ENCODE measurements around the gene TMEM223.
A peak's percentile ranks its signal among the peaks of the same experiment; 100 is the strongest.
"Not testable (repeated sequence)": the region's sequence is repeated elsewhere in the genome, so short reads cannot be mapped to it uniquely, and the experiment has no call there.

TMEM223 gene, protein sequence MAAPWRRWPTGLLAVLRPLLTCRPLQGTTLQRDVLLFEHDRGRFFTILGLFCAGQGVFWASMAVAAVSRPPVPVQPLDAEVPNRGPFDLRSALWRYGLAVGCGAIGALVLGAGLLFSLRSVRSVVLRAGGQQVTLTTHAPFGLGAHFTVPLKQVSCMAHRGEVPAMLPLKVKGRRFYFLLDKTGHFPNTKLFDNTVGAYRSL

GRCh38 chr11:62791501-62792201 is at the start of gene TMEM223:
Gene TMEM223, minus strand, starts transcription at chr11:62792006. Its CDS starts 12 bp downstream, at chr11:62791994.
- peak; percentile 91 for DNase-seq

GRCh38 chr11:62840721-62841360 is 49.0 kb upstream of the TMEM223 start:
- peak; percentile 88 for DNase-seq

- peak; percentile 84 for DNase-seq
These were observed 47.5 kb upstream of the TMEM223 start, which contains the start of gene WDR74 for GRCh38 chr11:62839050-62839945. Gene WDR74, minus strand, starts transcription at chr11:62839590. Its CDS starts 20 bp downstream, at chr11:62839570.

DNA sequence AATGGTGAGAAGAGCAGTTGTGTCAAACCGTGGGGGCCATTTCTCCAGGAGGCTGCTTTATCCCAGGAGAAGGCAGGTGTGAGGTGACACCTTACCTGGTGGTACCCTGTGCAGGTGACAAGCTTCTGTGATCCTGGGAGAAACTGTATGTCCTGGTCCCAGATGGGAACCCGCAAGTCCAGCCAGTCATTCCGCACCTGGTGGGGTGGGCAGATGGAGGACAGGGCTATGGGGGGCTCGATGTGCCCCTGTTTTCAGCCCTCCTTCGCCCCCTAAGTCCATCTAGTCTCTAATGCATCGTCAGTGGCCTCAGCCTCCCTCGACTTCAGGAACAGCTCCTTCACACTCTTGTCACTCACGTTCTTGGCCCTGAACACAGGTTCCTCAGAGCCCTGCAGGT is 43.5 kb upstream of the TMEM223 start:
- DNase-seq = no peak

DNA sequence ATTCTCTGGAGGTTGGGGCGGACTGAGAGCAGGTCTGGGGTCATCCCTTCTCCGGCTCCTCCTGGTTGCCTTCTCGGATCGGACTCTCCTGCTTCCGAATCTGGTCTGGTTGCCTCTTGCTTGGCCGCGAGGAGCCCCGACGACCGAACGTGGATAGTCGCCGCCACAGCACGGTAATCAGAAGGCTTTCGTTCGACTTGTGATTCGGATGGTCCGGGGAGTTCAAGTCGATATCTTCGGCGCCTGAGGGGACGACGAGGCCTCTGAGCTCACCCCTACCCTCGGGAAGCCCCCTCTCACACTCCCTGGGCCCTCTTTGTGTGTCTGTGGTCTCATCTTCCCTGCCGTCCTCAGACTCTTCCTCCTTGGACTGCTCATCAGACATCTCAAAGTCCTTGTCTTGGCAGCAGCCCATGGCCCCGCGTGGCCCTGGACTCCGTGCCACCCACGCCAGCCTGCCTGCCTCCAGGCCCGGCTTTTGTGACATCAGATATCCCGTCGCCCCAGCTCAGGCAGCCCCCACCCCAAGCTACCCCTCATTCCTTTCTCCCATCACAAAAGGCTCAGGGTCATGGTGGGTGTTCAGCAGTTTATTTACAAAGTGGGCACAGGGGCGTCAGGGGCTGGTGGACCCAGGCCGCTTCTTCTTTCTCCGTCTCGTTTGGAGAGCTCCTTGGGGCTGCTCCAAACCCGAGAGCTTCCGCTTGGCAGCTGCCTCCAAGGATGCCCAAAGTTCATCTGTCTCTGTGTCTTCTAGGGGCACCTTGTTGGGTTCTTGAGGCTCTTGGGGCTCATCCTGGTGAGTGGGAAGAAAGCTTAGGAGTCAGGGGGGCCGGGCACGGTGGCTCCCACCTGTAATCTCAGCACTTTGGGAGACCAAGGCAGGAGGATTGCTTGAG is 40.8 kb upstream of the TMEM223 start, which contains the start of gene TEX54:
Gene TEX54, minus strand, starts transcription at position 506 of the 899 bp plus-strand sequence.
- DNase-seq = no peak

- peak; percentile 99 for DNase-seq
These were observed 39.9 kb upstream of the TMEM223 start, which contains the start of gene STX5 for GRCh38 chr11:62831520-62832335. Gene STX5, minus strand, starts transcription at chr11:62832051. Its CDS starts 808 bp downstream, at chr11:62831243.

DNA sequence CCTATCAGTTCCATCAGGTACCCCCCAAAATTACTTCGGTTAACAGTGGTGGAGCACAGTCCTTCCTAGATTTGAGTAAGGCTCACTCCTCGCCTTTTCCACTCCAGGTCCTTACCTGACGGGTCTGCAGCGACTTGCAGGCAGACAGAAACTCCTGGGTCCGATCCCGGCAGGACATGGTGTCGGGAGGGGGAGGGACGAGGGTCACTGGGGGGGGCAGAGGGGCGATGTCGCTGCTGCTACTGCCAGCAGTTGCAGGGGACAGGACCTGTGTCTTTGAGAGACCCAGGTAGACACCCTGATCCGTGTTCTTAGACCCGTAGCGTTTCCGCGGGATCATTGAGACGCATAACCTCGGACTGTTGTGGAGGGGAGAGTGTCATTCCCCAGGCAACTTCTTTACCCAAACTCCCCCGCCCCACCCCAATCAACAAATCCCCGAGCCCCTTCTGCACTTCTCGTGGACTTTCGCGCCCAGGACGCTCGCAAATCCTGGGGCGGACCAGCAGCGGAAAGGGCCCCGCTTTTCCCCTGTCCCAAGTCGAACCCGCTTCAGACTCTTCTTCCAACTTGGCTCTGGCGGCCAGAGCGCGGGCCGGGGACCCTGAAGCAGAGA is 39.2 kb upstream of the TMEM223 start:
- DNase-seq = no peak

GRCh38 chr11:62828130-62828529 is 36.3 kb upstream of the TMEM223 start:
- DNase-seq = not testable (repeated sequence)

DNA sequence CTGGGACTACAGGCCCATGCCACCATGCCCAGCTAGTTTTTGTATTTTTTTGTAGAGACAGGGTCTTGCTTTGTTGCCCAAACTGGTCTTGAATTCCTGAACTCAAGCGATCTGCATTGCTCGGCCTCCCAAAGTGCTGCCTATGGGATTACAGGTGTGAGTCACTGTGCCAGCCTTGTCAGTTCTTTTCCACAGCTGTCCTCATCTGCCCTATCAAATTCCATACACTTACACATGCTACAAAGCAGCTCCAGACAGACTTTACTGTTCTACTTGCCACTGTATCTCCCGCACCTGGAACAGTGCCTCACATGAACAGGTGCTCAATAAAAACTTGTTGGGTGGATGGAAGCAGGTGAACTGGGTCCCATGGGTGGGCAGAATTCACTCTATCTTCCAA is 31.9 kb upstream of the TMEM223 start:
- DNase-seq = no peak

DNA sequence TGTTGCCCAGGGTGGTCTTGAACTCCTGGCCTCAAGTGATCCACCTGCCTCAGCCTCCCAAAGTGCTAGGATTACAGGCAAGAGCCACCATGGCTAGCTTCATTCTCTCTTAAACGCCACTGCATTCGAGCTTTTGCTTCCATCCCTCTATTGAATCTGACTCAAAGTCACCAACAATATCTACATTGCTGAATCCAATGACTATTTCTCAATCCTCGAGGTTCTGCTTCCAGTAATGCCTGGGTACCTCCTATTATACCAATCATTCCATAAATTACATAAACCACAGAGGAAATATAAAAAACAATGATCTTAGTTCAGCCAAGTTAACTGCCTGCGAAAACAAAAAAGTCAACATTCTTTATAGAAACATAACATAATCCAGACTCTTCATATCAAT is 25.3 kb upstream of the TMEM223 start:
- DNase-seq = no peak

- DNase-seq = no peak
These were observed 24.8 kb upstream of the TMEM223 start for GRCh38 chr11:62816557-62816956.

DNA sequence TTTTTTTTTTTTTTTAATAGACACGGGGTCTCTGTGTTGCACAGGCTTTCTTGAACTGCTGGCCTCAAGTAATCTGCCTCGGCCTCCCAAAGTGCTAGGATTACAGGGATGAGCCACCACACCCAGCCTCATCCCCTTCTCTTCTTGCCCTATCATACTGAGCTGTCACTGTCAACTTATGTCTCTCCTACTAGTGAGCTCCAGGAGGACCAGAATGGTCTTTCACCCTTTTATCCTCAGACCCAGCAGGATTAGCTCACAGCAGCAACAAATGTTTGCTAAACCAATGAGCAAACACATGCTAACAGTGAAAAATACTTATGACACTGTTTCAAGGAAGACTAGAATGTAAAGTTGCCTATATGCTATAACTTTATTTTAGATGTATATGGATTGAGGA is 19.9 kb upstream of the TMEM223 start:
- no peak for DNase-seq

DNA sequence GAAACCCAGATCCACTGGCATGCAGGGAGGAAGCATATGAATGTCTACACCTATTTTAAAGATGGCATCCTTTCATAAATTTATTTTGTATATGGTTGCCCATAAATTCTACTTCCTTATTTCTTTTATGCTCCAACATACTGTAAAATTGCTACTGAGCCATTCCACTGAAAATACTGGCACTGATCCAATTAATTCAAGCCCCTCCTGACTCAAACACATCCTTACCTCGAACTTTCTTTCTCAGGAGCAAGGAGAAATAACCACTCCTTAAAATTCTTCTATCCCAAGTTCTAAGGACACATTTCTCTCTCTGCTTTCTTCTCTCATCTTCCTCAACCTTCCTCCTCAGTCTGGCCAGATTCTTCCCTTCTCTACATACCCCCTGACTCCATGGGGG is 18.9 kb upstream of the TMEM223 start:
- no peak for DNase-seq

GRCh38 chr11:62806611-62807121 is 14.9 kb upstream of the TMEM223 start:
- no peak for DNase-seq

GRCh38 chr11:62805961-62806441 is 14.2 kb upstream of the TMEM223 start:
- DNase-seq = no peak

DNA sequence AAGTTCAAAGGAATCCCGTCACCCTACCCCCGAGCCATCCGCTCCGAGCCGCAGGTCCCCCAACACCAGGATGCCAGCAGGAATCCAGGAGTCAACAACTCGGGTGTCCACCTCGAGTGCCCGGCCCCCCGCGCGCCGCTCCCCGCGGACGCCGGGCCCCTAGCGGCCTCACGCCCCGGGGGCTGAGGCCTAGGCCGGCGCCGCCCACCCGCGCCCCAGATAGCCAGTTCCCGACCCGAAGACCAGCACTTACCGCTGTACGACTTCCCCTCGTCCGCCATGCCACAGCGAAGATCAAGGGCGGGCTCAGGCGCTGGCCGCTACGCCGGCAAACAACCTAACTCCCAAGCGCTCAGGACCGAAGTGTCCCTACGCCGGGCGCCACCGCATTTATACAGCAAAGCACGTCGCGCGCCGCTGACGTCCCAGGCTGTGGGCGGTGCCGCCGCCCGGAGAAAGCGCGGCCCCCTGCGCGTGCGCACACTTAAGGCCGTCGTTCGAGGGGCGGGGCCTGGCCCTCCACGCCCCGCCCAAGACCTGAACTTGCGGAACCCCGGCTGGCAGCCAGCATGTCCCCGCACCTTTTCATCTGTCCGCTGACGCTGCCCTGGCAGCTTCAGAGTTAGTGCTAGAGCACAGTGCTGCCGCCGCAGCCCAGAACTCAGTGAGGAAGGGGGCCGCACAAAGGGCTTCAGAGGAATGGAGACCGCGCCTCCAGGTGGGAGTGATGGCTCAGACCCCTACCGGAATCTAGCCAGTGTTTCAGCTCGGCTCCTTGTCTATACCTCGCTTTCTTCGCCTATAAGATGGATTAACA is 13.5 kb upstream of the TMEM223 start, which contains the start of gene NXF1:
Gene NXF1, minus strand, starts transcription at position 365 of the 817 bp plus-strand sequence. Its CDS starts 84 bp downstream, at position 281.
- peak; percentile 98 for DNase-seq

DNA sequence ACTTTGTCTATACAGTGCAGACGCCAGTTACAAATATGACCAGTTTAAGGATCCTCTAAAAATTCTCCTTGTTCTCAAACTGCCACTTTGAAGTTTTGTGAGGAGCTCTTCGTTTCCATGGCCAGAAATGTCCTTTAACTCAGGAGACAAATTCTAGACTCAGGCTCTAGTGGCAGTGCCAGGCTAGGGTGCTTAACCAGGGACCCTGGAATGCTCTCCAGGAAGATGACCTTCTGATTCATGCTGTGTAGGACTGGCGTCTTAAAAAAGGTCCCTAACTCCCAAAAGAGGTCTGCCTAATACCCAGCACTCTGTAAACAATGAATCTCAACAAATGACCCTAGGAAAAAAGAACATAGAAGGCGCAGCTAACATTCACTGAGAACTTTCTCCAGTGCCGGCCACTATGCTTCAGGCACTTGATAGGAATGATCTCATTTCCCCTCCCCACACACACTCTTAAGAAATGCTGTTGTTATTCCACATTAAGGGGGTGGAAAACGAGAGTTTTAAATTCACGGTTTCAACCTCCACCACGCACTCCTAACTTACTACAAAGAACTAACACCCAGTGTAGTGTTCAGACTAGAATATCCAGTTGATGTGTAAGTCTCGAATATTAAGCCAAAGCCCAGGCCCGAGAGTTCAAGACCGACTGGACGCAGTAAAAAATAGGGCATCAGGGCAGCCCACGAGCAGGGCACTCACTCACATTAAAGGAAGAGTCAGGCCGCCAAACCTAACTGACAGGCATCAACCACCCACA is 12.7 kb upstream of the TMEM223 start:
- no peak for DNase-seq

- DNase-seq = no peak
These were observed 9.3 kb upstream of the TMEM223 start for GRCh38 chr11:62801071-62801470.

All from activated CD4-positive, CD25-positive, alpha-beta regulatory T cell treated with anti-CD3 and anti-CD28 coated beads, Interleukin-2, amount 50 U/mL, for 72 hours (primary cell).